NCI-H82 treated with DMSO at 0.1 percent for 48 hours (cell line): ENCODE results near the gene COX6B2.
"Not testable (repeated sequence)": the region's sequence is repeated elsewhere in the genome, so short reads cannot be mapped to it uniquely, and the experiment has no call there.

ENCODE experiments used
- DNase-seq: peaks from one replicate; lab custom pipeline; 2025; ENCODE audit not compliant: unreplicated experiment; lab: John Stamatoyannopoulos, UW

Gene COX6B2

DNA sequence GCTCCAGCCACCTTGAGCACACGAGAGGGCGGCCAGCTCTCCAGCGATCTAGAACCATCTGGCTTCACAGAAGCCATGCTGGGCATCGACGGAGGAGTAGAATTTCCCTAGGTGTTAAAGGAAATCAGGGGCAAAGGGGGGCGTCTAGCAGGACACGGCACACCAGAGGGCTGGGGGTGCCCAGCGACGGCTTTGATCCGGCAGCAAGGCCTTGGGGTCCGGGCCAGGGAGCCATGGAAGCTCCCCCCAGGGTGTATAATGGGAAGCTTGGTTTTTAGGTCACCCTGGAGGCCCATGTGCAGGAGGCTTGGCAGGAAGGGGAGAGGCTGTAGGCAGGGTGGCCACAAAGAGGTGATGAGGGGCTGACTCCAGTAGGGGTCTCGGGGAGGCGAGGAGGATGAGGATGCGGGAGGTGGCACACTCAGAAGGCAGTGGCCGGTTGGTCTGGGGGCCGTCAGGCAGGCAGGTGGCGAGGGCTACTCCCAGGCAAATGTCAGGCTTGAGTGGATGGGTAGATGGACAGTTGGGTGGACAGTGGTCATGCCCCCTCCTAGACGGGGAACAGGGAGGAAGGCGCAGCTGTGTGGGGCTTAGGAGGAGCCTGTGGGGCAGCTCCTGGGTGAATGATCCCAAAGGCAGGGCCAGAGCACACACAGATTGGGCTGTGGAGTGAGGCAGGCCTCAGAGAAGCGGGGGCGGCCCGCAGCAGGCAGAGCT, 9.3 kb downstream of the COX6B2 start:
- DNase-seq: no peak

DNA sequence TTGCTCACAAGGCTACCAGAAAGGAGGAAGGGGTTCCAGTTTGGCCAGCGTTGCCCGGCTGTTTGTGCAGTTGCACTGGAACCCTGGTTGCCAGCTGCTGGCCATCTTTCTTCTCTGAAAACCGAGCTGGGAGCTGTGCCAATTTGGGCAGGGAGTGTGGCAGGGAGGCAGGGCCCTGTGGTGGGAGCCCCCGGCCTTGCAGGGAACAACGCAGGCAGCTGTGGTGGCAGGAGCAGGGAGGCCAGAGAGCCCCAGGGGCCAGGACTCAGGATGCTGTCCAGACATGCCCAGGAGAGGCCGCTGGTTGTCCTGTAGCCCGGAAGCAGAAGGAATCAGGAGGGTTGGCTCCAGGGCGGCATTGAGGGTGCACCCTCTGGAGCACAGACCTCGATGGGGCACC, 10.1 kb downstream of the COX6B2 start:
- DNase-seq: no peak

DNA sequence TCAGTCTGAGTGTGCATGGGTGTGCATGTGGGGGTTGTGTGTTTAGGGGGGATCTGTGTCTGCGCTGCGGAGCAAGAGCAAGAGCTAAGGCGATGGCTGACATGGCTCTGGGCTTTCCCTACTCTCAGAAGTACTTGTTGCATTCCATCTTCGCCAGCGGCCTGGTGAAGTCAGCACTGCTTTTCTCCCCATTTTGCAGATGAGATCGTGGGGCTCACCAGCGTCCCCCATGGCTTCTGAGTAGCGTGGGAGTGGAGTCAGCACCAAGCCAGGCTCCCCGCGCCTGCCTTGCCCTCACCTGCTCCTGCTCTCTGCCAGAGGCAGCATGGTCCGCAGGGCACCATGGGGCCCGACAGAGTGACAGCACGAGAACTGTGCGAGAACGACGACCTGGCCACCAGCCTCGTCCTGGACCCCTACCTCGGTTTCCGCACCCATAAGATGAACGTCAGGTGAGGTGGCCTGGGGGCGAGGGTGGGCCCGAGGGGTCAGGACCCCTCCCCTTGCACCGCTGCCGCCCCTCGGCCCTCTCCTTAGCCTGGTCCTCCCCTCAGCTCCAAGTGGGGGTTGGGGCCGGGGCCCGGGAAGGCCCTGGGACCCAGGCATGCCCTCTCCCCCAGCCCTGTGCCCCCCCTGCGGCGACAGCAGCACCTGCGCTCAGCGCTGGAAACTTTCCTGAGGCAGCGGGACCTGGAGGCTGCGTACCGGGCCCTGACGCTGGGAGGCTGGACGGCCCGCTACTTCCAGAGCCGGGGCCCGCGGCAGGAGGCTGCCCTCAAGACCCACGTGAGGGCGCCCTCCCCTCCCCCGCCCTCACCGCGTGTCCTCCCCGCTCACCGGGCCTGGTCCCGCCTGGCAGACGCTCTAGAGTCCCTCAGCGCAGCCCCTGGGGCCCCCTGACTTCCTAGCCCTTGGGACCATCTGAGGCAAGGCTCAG, 12.7 kb downstream of the COX6B2 start:
- no peak for DNase-seq

DNA sequence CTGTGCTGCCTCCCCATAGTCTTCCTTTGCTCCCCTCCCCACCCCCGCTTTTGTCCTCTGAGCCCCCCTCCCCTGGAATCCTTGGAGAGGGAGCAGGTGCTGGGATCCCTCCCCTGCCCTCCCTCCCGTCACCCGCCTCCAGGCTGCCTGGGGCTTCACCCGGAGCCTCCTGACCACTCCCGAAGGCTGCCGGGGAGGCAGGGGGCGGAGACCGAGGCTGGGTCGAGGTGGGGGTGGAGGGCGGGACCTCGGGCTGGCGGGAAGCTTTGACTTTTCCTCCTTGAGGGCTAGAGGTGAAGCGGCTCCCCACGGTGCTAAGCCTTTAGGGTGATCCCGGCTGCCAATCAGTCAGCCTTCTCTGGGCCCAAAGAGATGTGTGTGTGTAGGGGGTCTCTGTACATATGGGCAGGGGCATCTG, 13.3 kb downstream of the COX6B2 start:
- DNase-seq: peak; percentile 70

DNA sequence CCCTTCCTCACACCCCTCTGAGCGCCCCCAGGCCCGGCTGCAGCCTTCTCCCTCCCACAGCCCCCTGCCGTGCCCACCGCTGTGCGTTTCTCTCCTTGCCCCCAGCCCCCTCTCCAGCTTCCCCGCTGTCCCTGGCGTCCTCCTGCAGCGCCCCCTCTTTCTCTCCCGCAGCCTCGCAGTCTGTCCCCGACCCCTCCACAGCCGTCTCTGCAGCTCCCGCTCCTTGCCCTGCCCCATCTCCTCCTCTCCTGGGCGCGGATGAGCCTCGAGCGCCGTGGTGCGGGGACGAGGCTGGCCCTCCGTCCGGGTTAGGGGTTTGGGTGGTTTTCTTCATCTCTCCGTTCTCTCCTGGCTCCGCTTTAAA, 13.8 kb downstream of the COX6B2 start:
- no peak for DNase-seq

DNA sequence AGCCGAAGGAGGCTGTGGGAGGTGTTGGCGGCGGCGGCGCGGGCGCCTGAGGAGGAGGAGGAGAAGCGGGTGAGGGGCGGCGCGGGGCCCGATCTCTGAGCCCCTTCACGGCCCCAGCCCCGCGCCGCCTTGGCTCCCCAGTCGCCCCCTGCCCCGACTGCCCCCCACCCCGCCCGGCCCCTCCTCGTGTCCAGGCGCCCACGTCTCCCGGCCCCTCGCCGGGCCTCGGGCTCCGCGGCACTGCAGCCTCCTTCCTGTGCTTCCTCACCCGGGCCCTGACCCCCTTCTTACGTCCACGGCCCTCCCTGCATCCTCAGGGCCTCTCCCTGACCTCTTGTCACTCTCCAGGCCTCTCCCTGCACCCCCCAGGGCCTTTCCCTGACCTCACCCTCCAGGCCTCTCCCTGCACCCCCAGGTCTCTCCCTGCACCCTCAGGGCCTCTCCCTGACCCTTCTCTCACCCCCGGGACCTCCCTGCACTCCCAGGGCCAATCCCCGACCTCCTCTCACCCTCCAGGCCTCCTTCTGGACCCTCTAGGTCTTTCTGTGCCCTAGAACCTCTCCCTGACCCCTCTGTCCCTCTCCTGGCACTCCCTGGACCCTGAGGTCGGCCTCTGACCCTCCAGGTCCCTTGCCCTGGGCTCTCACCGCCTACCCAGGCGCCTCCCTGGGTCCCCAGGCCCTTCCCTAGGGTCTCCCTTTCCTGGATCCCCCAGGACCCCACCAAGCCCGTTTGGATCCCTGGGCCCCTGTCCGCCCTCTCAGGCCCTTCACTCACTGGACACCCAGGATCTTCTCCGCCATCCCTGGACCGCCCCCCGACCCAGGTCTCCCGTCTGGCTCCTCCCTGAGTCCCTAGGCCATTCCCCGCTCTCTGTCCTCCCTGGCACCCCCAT, 14.4 kb downstream of the COX6B2 start:
- DNase-seq: no peak

DNA sequence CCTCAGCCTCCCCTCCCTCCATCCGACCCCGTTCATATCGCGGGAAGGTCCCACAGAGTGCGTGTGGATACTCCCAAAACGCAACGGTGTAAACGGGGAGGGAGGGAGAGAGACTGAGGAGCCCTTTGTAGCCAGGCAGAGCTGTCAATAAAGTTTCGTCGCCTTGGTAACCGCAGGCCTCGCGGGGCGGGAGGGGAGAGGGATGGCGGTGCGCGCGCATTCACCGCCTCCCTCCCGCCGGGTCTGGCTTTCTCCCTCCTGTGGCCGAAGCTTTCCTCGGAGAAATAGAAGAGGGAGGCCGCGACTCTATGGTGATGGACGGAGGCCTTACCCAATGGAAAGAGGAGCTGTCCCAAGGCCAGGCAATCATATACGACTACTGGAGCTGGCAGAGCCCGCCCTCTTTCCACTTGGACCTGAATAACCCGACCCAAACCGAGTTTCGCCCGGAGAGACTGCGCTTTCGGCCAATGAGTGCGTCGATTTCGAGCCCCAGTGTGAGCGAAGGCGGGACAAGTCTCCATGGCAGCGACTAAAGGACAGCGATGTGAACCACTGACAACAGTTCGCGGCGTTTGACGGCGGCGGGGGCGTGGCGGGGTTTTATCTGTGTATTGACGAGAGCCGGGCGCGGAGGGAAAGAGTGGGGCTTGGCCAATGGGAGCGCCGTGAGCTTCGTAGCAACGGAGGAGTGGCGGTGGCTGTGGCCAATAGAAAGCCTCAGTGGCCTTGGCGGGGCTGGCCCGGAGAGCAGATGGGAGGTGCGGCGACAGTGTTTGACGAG, 15.2 kb downstream of the COX6B2 start, which contains the start of gene KMT5C:
KMT5C (plus strand) TSS at position 772 of the 784 bp plus-strand sequence. CDS start 2,061 bp downstream, outside the sequence.
- peak; percentile 99 for DNase-seq

DNA sequence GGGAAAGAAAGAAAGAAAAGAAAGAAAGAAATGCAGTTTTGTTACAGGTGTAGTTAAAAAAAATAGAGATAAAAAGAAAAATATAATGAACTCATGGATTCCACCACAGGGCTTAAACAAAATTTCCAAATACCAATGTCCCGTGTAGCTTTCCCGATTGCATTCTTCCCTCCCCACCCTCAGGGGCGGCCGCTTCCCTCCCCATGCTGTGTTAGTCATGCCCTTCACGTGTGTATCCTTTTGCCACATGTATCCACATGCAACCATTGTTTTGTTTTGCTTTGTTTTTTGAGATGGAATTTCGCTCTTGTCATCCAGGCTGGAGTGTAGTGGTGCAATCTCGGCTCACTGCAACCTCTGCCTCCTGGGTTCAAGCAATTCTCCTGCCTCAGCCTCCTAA, 18.4 kb downstream of the COX6B2 start:
- no peak for DNase-seq

DNA sequence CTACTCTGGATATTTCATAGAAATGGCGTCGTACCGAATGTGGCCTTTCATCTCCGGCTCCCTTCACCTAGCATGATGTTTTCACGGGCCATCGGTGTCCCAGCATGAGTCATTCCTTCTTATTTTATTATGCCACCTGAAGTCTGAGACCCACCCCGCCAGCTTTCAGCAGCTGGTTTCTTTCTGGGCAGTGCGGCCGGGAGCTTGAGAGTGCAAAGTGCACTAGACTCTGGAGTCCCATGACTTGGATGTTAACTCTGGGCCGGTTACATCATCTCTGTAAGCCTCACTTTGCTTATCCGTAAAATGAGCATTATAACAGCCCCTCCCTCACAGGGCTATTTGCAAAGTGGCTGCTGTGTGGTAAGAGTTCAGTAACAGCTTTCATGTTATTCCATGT, 20.6 kb downstream of the COX6B2 start:
- DNase-seq: no peak

DNA sequence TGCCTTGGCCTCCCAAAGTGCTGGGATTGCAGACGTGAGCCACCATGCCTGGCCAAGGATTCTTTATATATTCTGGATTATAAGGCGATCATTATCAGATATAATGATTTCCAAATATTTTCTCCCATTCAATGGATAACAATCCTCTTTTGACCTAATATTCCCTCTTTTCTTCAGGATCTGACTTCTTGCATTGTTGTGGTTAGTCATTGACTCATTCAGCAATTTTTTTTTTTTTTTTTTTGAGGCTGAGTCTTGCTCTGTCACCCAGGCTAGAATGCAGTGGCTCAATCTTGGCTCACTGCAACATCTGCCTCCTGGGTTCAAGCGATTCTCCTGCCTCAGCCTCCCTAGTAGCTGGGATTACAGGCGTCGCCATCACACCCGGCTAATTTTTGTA, 24.7 kb downstream of the COX6B2 start:
- DNase-seq: not testable (repeated sequence)

DNA sequence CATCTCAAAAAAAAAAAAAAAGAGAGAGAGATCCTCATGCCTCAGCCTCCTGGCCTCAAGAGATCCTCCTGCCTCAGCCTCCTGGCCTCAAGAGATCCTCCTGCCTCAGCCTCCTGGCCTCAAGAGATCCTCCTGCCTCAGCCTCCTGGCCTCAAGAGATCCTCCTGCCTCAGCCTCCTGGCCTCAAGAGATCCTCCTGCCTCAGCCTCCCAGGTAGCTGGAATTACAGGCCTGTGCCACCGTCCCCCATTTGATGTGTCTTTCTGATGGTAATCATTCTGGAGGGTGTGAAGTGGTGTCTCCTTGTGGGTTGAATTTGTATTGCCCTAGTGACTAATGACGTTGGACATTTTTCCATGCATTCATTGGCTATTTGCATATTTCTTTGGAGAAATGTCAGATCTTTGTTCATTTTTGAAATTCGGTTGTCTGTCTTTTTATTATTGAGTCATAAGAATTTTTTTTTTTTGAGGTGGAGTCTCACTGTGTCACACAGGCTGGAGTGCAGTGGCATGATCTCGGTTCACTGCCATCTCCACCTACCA, 25.7 kb downstream of the COX6B2 start:
- not testable (repeated sequence) for DNase-seq

DNA sequence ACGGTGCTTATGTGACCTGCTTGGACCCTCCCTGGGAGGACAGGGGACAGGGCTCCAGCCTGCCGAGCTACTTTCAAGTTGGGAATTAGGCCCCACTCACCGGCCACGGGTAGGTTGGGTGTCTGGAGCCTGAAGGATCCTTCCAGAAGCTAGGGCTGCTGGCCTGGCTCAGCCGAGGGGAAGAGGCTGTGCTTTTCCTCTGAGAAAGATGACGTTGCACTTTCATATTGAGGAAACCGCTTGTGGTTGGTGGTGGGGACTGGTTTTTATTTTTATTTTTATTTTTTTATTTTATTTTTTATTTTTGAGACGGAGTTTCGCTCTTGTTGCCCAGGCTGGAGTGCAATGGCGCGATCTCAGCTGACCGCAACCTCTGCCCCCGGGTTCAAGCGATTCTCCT, 29.3 kb downstream of the COX6B2 start, which contains the start of gene TMEM150B:
TMEM150B (minus strand) TSS at position 170 of the 400 bp plus-strand sequence. CDS start 4,305 bp downstream, outside the sequence.
- no peak for DNase-seq

DNA sequence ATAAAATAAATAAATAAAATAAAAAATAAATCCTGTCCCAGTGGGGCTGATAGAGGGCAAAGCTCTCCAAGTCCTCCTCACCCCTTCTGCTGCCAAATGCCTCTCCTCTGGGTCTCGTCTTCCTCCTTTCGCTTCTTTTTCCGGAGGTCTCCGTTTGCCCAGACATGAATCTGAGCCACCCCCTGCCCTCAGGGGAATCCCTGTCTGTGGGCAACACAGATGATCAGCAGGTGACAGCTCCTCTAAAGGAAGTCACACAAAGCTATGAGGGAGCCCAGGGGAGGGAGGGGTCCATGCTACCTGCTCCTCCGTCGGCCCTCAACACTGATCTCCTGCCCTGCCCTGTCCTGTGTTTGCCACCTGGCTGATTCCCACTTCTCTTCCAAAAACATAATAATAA, 29.9 kb downstream of the COX6B2 start:
- DNase-seq: no peak

DNA sequence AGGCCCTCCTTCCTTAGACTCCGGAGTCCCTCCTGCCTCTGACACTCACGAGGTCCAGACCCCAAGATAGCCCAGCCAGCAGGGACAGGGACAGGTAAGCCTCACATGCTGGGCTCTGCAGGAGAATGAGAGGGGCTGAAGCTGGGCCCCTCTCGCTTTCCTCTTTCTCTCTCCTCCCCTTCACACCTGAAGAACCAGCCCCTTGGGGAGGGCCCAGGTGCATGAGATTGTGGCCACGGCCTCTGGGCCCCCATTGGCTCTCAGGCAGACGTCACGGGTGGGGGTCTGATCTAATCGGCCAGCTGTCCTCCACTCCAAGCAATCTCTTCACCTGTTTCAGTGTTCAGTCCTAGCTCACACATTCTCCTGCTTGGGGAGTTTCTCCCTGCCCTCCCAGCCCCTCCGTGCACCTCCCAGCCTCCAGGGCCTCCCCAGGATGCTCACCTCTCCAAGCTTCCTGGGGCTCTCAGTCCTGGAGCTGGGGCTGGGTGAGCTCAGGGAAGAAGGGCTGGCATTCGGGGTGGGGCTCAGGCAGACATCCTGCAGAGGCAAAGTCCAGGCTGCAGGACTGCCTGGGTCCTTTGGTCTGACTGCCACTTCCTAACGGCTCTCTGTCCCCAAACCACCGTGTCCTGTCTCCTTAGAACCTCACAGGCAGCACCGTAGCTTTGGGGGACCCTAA, 32.2 kb downstream of the COX6B2 start:
- no peak for DNase-seq

DNA sequence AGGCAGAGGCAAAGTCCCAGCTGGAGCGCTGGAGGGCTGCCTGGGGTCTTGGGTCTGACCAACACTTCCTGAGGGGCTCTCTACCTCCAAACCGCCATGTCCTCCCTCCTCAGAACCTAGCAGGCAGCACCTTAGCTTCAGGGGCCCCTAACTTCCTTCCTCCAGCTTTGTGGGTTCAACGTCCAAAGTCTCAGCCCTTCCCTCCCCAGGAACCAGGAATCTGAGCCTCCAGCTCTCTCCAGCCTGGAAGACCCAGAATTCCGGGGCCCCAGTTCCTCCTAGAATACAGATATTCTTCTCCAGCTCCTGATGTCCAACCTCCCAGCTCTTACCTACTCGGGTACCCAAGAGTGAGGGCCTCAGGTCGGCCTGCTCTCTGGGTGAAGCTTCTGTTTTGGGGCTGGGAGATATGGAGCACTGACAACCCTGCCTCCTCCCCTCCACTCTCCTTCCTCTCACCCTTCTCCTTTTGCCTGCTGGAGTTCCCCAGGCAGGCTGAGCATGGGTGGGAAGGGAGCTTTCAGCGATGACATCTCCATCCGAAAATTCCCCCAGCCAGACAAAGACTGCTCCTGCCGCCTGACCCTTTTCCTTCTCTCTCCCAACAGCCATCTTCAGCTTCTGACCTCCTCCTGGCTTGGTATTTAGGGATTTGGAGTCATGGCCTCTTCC, 32.9 kb downstream of the COX6B2 start:
- DNase-seq: no peak

DNA sequence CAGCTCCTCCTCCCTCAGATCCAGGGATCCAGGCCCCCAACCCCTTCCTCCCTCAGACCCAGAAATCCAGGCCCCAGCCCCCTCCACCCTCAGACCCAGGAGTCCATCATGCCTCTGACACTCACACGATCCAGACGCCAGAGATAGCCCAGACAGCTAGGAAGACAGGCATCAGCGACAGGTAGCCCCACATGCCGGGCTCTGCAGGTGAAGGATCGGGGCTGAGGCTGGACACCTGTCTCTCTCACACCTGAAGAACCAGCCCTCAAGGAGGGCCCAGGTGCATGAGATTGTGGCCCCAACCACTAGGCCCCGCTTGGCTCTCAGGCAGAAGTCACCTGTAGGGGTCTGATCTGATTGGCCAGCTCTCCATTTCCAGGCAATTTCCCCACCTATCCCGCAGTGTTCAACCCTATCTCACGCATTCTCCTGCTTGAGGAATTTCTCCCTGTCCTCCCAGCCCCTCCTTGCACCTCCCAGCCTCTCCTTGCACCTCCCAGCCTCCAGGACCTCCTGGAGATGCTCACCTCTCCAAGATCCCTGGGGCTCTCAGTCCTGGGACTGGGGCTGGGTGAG, 33.6 kb downstream of the COX6B2 start:
- DNase-seq: no peak

DNA sequence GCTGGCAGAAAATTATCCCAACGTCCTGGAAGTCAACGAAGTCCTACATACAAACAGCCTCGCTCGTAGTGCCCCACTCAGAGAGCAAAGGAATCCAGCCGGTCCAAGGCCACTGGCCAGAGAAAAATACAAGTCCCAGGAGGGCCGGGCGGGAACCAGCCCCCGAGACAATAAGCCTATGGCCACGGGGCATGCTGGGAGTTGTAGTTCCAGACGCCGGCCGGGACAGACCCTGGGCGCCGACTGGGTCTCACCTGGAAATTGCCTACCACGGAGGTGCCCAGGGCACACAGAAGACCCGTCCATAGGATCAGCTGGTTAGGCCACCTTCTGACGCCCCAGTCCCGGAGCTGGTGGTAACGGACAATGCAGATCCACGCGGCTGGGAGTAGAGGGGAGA, 34.7 kb downstream of the COX6B2 start:
- no peak for DNase-seq

DNA sequence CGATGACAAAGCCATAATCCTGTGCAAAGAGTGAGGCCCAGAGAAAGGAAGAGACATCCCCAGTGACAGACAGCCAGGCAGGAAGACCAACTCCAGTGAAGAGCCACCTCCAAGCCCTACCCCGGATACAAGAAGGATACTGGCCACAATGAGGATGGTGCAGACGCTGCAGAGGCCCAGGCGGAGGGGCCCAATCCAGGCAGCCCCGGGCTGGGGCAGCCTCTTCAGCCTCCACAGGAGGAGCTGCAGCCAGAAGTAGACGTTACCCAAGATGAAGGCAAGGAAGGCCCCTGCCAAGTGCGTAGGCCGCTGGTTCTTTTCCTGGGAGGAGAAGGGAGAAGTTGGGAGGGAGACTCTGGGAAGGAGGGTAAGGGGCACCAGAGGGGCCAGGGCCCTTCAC, 37.9 kb downstream of the COX6B2 start:
- DNase-seq: no peak
